SU-DHL-6 (cell line): ENCODE measurements around the gene RBM15.

Source experiments
- CTCF ChIP-seq: fragments of 200-600 bp; sonication (generic); IDR thresholded peaks from one replicate; pipeline ENCODE4 v1.5.1; 2017; ENCODE audit warnings: antibody characterized with exemption, mild to moderate bottlenecking, low read length, moderate library complexity; ENCODE audit not compliant: insufficient read depth, poor library complexity, severe bottlenecking
- EZH2phosphoT487 ChIP-seq: fragments of 200-600 bp; sonication (generic), shearing (Covaris generic); conservative IDR thresholded peaks from 2 replicates; pipeline ENCODE4 v1.6.1; 2018; ENCODE audit warnings: mild to moderate bottlenecking, antibody characterized with exemption, low read length, moderate library complexity, mixed read lengths

- TF ChIP-seq CTCF = no peak
- TF ChIP-seq EZH2phosphoT487 = no peak
These were observed 30.9 kb upstream of the RBM15 start for GRCh38 chr1:110308247-110308646.
